ENCODE measurements around the gene SMIM10.
"Not testable (repeated sequence)": the region's sequence is repeated elsewhere in the genome, so short reads cannot be mapped to it uniquely, and the experiment has no call there.

The SMIM10 gene

GRCh38 chrX:134990801-134991481 lies at the start of gene SMIM10:
Gene SMIM10, plus strand, starts transcription at chrX:134990991. Its CDS starts 105 bp downstream, at chrX:134991096.
- no peaks in the 10 kb centered on the region for H3K36me3 ChIP-seq (ENCODE audit: control insufficient read depth, insufficient read depth, low read length)
- H3K27me3 ChIP-seq (ENCODE audit: control insufficient read depth, insufficient read depth, low read length): peaks cover 10% of the 10 kb centered on the region
- H3K9me3 ChIP-seq (ENCODE audit: control insufficient read depth, insufficient read depth, low read length): no peaks in the 10 kb centered on the region
- peak within 1 kb of the TSS; percentile 49 for H3K4me3 ChIP-seq (ENCODE audit: low read depth, low read length)
- H3K9ac ChIP-seq (ENCODE audit: low read depth, low read length): no peak within 1 kb of the TSS
- H3K4me1 ChIP-seq (ENCODE audit: control insufficient read depth, insufficient read depth, low read length): no peaks in the 10 kb centered on the region

- H3K4me1 ChIP-seq (ENCODE audit: control insufficient read depth, insufficient read depth, low read length); H3K4me3 ChIP-seq (ENCODE audit: low read depth, low read length); H3K27me3 ChIP-seq (ENCODE audit: control insufficient read depth, insufficient read depth, low read length); H3K36me3 ChIP-seq (ENCODE audit: control insufficient read depth, insufficient read depth, low read length); H3K9ac ChIP-seq (ENCODE audit: low read depth, low read length); H3K9me3 ChIP-seq (ENCODE audit: control insufficient read depth, insufficient read depth, low read length): not testable (repeated sequence)
These were observed 44.4 kb upstream of the SMIM10 start for GRCh38 chrX:134946364-134946763.

- no peak overlapping the region for H3K4me3 ChIP-seq (ENCODE audit: low read depth, low read length)
- H3K9ac ChIP-seq (ENCODE audit: low read depth, low read length): no peak overlapping the region
- peaks cover 7% of the 10 kb centered on the region for H3K9me3 ChIP-seq (ENCODE audit: control insufficient read depth, insufficient read depth, low read length)
These were observed 42.2 kb upstream of the SMIM10 start for GRCh38 chrX:134948333-134949241.

GRCh38 chrX:134949271-134949670 lies 41.5 kb upstream of the SMIM10 start:
- no peaks in the 10 kb centered on the region for H3K27me3 ChIP-seq (ENCODE audit: control insufficient read depth, insufficient read depth, low read length)
- no peaks in the 10 kb centered on the region for H3K4me1 ChIP-seq (ENCODE audit: control insufficient read depth, insufficient read depth, low read length)

More at GRCh38 chrX:134948333-134949241, 42.2 kb upstream of the SMIM10 start:
- Histone ChIP-seq H3K4me1 (ENCODE audit: control insufficient read depth, insufficient read depth, low read length) (no peaks in the 10 kb centered on the region), H3K27me3 (ENCODE audit: control insufficient read depth, insufficient read depth, low read length) (no peaks in the 10 kb centered on the region), H3K36me3 (ENCODE audit: control insufficient read depth, insufficient read depth, low read length) (no peaks in the 10 kb centered on the region)

GRCh38 chrX:134957836-134958235 lies 33.0 kb upstream of the SMIM10 start:
- no peaks in the 10 kb centered on the region for H3K4me1 ChIP-seq (ENCODE audit: control insufficient read depth, insufficient read depth, low read length)
- no peak overlapping the region for H3K9ac ChIP-seq (ENCODE audit: low read depth, low read length)
- H3K36me3 ChIP-seq (ENCODE audit: control insufficient read depth, insufficient read depth, low read length): no peaks in the 10 kb centered on the region
- H3K4me3 ChIP-seq (ENCODE audit: low read depth, low read length): no peak overlapping the region
- H3K9me3 ChIP-seq (ENCODE audit: control insufficient read depth, insufficient read depth, low read length): peaks cover 1% of the 10 kb centered on the region
- no peaks in the 10 kb centered on the region for H3K27me3 ChIP-seq (ENCODE audit: control insufficient read depth, insufficient read depth, low read length)

More at GRCh38 chrX:134949271-134949670, 41.5 kb upstream of the SMIM10 start:
- no peak overlapping the region for H3K9ac ChIP-seq (ENCODE audit: low read depth, low read length)
- peaks cover 7% of the 10 kb centered on the region for H3K9me3 ChIP-seq (ENCODE audit: control insufficient read depth, insufficient read depth, low read length)
- no peak overlapping the region for H3K4me3 ChIP-seq (ENCODE audit: low read depth, low read length)
- no peaks in the 10 kb centered on the region for H3K36me3 ChIP-seq (ENCODE audit: control insufficient read depth, insufficient read depth, low read length)

GRCh38 chrX:134960366-134960765 lies 30.4 kb upstream of the SMIM10 start:
- H3K27me3 ChIP-seq (ENCODE audit: control insufficient read depth, insufficient read depth, low read length); H3K9me3 ChIP-seq (ENCODE audit: control insufficient read depth, insufficient read depth, low read length); H3K9ac ChIP-seq (ENCODE audit: low read depth, low read length); H3K4me1 ChIP-seq (ENCODE audit: control insufficient read depth, insufficient read depth, low read length); H3K4me3 ChIP-seq (ENCODE audit: low read depth, low read length); H3K36me3 ChIP-seq (ENCODE audit: control insufficient read depth, insufficient read depth, low read length): not testable (repeated sequence)

GRCh38 chrX:134963041-134963440 lies 27.8 kb upstream of the SMIM10 start:
- H3K27me3 ChIP-seq (ENCODE audit: control insufficient read depth, insufficient read depth, low read length): no peaks in the 10 kb centered on the region
- H3K9me3 ChIP-seq (ENCODE audit: control insufficient read depth, insufficient read depth, low read length): no peaks in the 10 kb centered on the region
- H3K9ac ChIP-seq (ENCODE audit: low read depth, low read length): no peak overlapping the region
- H3K36me3 ChIP-seq (ENCODE audit: control insufficient read depth, insufficient read depth, low read length): no peaks in the 10 kb centered on the region
- no peaks in the 10 kb centered on the region for H3K4me1 ChIP-seq (ENCODE audit: control insufficient read depth, insufficient read depth, low read length)
- no peak overlapping the region for H3K4me3 ChIP-seq (ENCODE audit: low read depth, low read length)

- Histone ChIP-seq H3K4me1 (ENCODE audit: control insufficient read depth, insufficient read depth, low read length) (no peaks in the 10 kb centered on the region), H3K36me3 (ENCODE audit: control insufficient read depth, insufficient read depth, low read length) (no peaks in the 10 kb centered on the region), H3K4me3 (ENCODE audit: low read depth, low read length) (no peak overlapping the region), H3K9ac (ENCODE audit: low read depth, low read length) (no peak overlapping the region), H3K27me3 (ENCODE audit: control insufficient read depth, insufficient read depth, low read length) (no peaks in the 10 kb centered on the region), H3K9me3 (ENCODE audit: control insufficient read depth, insufficient read depth, low read length) (no peaks in the 10 kb centered on the region)
These were observed 21.1 kb upstream of the SMIM10 start for GRCh38 chrX:134969726-134970125.

GRCh38 chrX:134971926-134972325 lies 18.9 kb upstream of the SMIM10 start:
- no peaks in the 10 kb centered on the region for H3K4me1 ChIP-seq (ENCODE audit: control insufficient read depth, insufficient read depth, low read length)
- H3K9ac ChIP-seq (ENCODE audit: low read depth, low read length): no peak overlapping the region
- H3K27me3 ChIP-seq (ENCODE audit: control insufficient read depth, insufficient read depth, low read length): no peaks in the 10 kb centered on the region
- no peak overlapping the region for H3K4me3 ChIP-seq (ENCODE audit: low read depth, low read length)
- H3K9me3 ChIP-seq (ENCODE audit: control insufficient read depth, insufficient read depth, low read length): no peaks in the 10 kb centered on the region
- H3K36me3 ChIP-seq (ENCODE audit: control insufficient read depth, insufficient read depth, low read length): no peaks in the 10 kb centered on the region

GRCh38 chrX:134975516-134975915 lies 15.3 kb upstream of the SMIM10 start:
- H3K27me3 ChIP-seq (ENCODE audit: control insufficient read depth, insufficient read depth, low read length): no peaks in the 10 kb centered on the region
- H3K4me3 ChIP-seq (ENCODE audit: low read depth, low read length): no peak overlapping the region
- no peak overlapping the region for H3K9ac ChIP-seq (ENCODE audit: low read depth, low read length)
- H3K9me3 ChIP-seq (ENCODE audit: control insufficient read depth, insufficient read depth, low read length): no peaks in the 10 kb centered on the region
- H3K4me1 ChIP-seq (ENCODE audit: control insufficient read depth, insufficient read depth, low read length): no peaks in the 10 kb centered on the region
- no peaks in the 10 kb centered on the region for H3K36me3 ChIP-seq (ENCODE audit: control insufficient read depth, insufficient read depth, low read length)

GRCh38 chrX:134981910-134982309 lies 8.9 kb upstream of the SMIM10 start:
- Histone ChIP-seq H3K36me3 (ENCODE audit: control insufficient read depth, insufficient read depth, low read length) (no peaks in the 10 kb centered on the region), H3K27me3 (ENCODE audit: control insufficient read depth, insufficient read depth, low read length) (no peaks in the 10 kb centered on the region), H3K9me3 (ENCODE audit: control insufficient read depth, insufficient read depth, low read length) (no peaks in the 10 kb centered on the region), H3K4me1 (ENCODE audit: control insufficient read depth, insufficient read depth, low read length) (no peaks in the 10 kb centered on the region), H3K9ac (ENCODE audit: low read depth, low read length) (no peak overlapping the region), H3K4me3 (ENCODE audit: low read depth, low read length) (no peak overlapping the region)

- no peaks in the 10 kb centered on the region for H3K4me1 ChIP-seq (ENCODE audit: control insufficient read depth, insufficient read depth, low read length)
- H3K9ac ChIP-seq (ENCODE audit: low read depth, low read length): no peak overlapping the region
- H3K27me3 ChIP-seq (ENCODE audit: control insufficient read depth, insufficient read depth, low read length): no peaks in the 10 kb centered on the region
- H3K9me3 ChIP-seq (ENCODE audit: control insufficient read depth, insufficient read depth, low read length): no peaks in the 10 kb centered on the region
- H3K4me3 ChIP-seq (ENCODE audit: low read depth, low read length): no peak overlapping the region
- H3K36me3 ChIP-seq (ENCODE audit: control insufficient read depth, insufficient read depth, low read length): no peaks in the 10 kb centered on the region
These were observed 8.0 kb upstream of the SMIM10 start for GRCh38 chrX:134982748-134983147.

All from iPS-15b (cell line).